Measurements from ENCODE around the gene NEURL2.
A peak's percentile ranks its signal among the peaks of the same experiment; 100 is the strongest.

Gene NEURL2

GRCh38 chr20:45918779-45919537 lies 27.9 kb upstream of the NEURL2 start:
- no peak overlapping the region for H3K4me3 ChIP-seq (replicated peaks; ENCODE audit: low read depth, low read length)
- DNase-seq (ENCODE audit: extremely low read depth, low read depth), result no peak
- TF ChIP-seq, protein P1, sequence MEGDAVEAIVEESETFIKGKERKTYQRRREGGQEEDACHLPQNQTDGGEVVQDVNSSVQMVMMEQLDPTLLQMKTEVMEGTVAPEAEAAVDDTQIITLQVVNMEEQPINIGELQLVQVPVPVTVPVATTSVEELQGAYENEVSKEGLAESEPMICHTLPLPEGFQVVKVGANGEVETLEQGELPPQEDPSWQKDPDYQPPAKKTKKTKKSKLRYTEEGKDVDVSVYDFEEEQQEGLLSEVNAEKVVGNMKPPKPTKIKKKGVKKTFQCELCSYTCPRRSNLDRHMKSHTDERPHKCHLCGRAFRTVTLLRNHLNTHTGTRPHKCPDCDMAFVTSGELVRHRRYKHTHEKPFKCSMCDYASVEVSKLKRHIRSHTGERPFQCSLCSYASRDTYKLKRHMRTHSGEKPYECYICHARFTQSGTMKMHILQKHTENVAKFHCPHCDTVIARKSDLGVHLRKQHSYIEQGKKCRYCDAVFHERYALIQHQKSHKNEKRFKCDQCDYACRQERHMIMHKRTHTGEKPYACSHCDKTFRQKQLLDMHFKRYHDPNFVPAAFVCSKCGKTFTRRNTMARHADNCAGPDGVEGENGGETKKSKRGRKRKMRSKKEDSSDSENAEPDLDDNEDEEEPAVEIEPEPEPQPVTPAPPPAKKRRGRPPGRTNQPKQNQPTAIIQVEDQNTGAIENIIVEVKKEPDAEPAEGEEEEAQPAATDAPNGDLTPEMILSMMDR (IDR thresholded peaks at IDR 0.05; ENCODE audit: low read depth, low read length, missing control alignments), result no peak

DNA sequence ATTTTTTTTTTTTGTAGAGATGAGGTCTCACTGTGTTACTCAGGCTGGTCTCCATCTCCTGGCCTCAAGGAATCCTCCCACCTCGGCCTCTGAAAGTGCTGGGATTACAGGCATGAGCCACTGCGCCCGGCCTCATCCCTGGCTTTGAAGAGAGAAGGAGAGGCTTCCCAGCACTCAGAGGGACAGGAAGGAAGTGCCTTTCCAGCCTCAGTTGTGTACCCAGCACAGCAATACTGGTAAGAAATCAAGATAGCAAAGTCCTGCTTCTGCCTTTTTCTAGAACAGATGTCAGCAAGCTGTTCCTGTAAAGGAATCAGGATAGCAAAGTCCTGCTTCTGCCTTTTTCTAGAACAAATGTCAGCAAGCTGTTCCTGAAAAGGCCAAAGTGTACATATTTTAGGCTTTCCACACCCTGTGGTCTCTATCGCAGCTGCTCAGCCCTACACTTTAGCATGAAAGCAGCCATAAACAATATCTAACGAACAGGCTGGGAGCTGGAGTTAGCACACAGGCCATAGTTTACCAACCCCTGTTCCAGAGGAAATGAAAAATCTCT lies 27.3 kb upstream of the NEURL2 start:
- no peak for DNase-seq (ENCODE audit: extremely low read depth, low read depth)
- H3K4me3 ChIP-seq (replicated peaks; ENCODE audit: low read depth, low read length), result no peak overlapping the region
- TF ChIP-seq, protein P1 (IDR thresholded peaks at IDR 0.05; ENCODE audit: low read depth, low read length, missing control alignments), result no peak

GRCh38 chr20:45917790-45918141 lies 26.8 kb upstream of the NEURL2 start:
- TF ChIP-seq, protein P1 (IDR thresholded peaks at IDR 0.05; ENCODE audit: low read depth, low read length, missing control alignments), result no peak
- no peak for DNase-seq (ENCODE audit: extremely low read depth, low read depth)
- no peak overlapping the region for H3K4me3 ChIP-seq (replicated peaks; ENCODE audit: low read depth, low read length)

DNA sequence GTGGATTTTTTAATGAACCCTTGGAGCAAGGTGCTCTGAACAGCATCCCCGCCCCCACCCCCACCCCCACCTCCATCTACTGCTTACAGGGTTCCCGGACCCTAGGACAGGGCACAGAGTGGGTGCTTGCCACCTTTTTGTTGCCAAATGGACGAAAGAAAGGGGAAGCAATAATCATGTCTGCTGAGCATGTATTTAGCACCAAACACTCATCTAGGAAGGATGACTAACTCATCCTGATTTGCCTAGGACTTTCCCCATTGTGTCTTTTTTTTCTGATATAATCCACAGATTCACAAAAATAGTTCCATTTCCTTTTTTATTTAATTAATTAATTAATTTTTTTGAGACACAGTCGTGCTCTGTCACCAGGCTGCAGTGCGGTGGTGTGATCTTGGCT lies 22.1 kb upstream of the NEURL2 start:
- no peak overlapping the region for H3K4me3 ChIP-seq (replicated peaks; ENCODE audit: low read depth, low read length)
- TF ChIP-seq, protein P1 (IDR thresholded peaks at IDR 0.05; ENCODE audit: low read depth, low read length, missing control alignments), result no peak
- no peak for DNase-seq (ENCODE audit: extremely low read depth, low read depth)

GRCh38 chr20:45912344-45912682 lies 21.3 kb upstream of the NEURL2 start:
- H3K4me3 ChIP-seq (replicated peaks; ENCODE audit: low read depth, low read length), result peak overlapping the region; percentile 74
- DNase-seq (ENCODE audit: extremely low read depth, low read depth), result no peak

GRCh38 chr20:45911486-45912343 lies 20.7 kb upstream of the NEURL2 start, which contains the start of gene PLTP:
Gene PLTP, minus strand, starts transcription at chr20:45912155. Its CDS starts 703 bp downstream, at chr20:45911452.
- DNase-seq (ENCODE audit: extremely low read depth, low read depth), result no peak
- TF ChIP-seq, protein P1 (IDR thresholded peaks at IDR 0.05; ENCODE audit: low read depth, low read length, missing control alignments), result no peak
- peak within 1 kb of the TSS; percentile 74 for H3K4me3 ChIP-seq (replicated peaks; ENCODE audit: low read depth, low read length)

More at GRCh38 chr20:45912344-45912682, 21.3 kb upstream of the NEURL2 start:
- TF ChIP-seq, protein P1 (IDR thresholded peaks at IDR 0.05; ENCODE audit: low read depth, low read length, missing control alignments), result no peak
